HG03460 (cell line): ENCODE results near the gene RNASEH1.

Experiments
- ATAC-seq: cut with Tn5 transposase; IDR thresholded peaks from one replicate; pipeline ENCODE4 v1.9.1; 2021; ENCODE audit not compliant: unreplicated experiment

The RNASEH1 gene

GRCh38 chr2:3563521-3563976 lies 5.4 kb upstream of the RNASEH1 start:
- peak; percentile 50 for ATAC-seq

GRCh38 chr2:3557639-3558204 lies 411 bp downstream of the RNASEH1 start:
- ATAC-seq: peak; percentile 15

DNA sequence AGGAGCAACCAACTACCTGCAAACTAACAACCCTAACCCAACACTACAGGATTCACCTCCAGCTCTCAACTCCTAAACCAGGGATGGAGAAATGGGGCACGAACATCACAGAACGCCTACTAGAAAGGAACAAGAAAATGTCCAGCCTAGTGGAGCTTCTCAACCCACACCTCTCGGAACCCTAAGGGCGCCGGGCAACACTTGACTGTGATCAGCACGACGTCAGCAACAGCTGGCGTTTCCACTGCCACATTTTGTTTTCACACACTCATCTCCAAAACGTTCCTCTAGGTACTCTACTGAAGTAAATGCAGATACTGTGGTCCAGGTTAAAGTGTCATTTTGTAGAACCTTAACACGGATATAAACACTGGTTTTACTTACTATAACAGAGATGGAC lies 4.2 kb downstream of the RNASEH1 start:
- no peak for ATAC-seq

DNA sequence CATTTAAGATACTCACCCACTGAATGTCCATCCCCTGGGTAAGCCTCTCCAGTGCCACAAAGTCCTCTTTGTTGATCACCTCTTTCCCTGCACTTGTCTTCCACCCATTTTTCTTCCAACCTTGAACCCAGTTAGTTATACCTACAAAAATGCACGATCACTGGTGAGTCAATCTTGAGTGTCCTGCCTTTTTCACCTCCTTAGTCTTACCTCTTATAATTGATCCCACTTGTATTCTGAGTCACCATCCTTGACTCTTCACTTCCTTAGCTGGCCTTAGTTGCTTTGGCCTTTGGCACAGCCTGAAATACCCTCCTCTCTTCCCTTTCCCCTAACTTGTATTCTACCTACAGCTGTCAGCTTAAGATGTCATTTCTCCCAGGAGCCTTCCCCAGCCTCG lies 10.2 kb downstream of the RNASEH1 start:
- no peak for ATAC-seq

- ATAC-seq: no peak
Observed at GRCh38 chr2:3545788-3546478, 12.2 kb downstream of the RNASEH1 start.

DNA sequence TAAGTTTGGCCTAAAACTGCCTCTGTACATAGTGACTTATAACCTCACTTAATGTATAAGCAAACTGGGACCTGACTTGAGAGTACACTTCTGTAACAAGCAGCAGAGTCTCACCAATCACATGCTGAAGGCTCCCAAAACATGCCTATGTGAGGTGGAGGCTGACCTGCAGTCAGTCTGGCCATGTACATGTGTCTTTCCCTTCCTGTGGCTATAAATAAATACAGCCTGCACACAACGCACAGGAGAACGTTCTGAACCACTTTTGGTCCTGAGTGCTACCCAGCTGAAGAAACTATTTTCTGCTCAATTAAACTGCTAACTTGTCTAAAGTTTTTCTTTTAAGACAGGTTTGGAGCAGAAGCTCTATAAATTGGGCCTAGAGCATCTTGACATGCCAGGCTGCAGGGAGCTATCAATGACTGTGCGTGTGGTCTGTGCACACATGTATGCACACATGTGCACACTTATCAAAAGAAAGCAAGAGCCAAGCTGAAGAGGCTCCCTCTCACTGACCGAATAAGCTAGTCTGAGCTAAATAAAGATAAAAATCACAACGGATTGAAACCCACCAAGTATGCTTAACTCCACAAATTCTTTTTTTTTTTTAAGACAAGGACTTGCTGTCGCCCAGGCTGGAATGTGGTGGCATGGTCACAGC lies 15.0 kb downstream of the RNASEH1 start:
- no peak for ATAC-seq

- no peak for ATAC-seq
Observed at GRCh38 chr2:3542107-3542506, 16.0 kb downstream of the RNASEH1 start.

DNA sequence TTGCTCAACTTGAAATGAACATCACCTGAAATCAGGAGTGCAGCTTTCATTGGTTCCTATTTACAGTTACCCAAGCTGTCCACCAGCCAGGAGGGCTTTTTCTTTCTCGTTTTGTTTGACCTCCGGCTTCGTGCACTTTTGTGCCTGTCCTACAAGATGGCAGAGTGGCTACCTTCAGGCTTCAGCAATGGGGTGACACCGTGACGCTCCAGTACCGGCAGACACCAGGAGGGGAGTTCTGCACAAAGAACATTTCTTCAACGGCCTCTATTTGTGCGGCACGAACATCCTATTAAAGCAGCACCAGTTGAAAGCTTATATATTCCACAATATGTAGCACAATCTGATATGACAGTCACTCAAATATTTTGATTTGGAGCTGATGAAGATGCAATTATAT lies 18.3 kb downstream of the RNASEH1 start:
- ATAC-seq: no peak

DNA sequence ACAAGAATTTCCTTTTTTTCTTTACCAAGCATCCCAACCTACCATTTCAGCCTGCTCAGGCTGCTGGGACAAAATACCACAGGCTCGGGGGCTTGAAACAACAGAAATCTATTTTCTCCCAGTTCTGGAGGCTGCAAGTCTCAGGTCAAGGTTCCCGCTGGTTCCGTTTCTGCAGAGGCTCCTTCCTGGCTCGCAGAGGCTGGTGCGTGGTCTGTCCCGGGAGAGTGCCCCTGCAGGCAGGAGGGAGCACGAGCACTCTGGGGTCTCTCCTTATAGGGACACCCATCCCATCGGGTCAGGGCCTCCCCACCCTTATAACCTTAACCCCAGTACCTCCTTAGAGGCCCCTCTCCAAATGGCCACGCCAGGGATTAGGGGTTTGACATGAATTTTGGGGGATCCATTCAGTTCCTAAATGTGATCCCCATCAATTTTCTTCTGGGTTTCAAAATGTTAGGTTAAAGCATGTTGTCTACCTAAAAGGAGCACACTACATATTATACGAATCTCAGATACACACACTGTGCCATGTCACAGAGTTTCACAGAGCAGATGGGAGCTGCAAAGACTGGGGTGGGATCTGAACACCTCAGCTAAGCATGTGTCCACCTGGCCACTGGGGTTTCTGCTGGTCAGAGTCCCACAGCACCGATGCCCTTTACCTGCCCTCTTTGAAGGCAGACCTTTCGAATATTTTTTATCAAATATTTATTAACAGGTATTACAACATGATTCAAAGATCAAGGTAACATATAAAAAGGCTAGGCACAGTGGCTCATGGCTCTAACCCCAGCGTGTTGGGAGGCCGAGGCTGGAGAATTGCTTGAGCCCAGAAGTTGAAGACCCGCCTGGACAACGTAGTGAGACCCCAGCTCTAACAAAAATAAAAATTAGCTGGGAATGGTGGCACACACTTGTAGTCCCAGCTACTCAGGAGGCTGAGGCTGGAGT lies 21.2 kb downstream of the RNASEH1 start:
- peak; percentile 58 for ATAC-seq

GRCh38 chr2:3535794-3536681 lies 22.1 kb downstream of the RNASEH1 start:
- ATAC-seq: no peak

DNA sequence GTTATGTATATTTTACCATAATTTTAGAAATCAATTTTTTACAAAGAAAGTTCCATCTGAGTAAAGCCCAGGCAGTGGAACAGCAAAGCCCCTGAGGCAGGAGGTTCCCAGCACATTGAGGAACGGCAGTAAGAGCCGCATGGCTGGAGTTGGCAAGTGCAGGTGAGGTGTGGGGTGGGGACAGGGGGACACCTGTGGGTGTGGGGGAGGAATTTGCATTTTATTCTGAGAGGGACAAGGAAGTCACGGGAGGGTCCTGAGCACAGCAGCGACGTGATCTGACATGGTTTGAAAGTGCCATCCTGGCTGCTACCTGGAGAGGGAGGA lies 22.7 kb downstream of the RNASEH1 start:
- no peak for ATAC-seq

DNA sequence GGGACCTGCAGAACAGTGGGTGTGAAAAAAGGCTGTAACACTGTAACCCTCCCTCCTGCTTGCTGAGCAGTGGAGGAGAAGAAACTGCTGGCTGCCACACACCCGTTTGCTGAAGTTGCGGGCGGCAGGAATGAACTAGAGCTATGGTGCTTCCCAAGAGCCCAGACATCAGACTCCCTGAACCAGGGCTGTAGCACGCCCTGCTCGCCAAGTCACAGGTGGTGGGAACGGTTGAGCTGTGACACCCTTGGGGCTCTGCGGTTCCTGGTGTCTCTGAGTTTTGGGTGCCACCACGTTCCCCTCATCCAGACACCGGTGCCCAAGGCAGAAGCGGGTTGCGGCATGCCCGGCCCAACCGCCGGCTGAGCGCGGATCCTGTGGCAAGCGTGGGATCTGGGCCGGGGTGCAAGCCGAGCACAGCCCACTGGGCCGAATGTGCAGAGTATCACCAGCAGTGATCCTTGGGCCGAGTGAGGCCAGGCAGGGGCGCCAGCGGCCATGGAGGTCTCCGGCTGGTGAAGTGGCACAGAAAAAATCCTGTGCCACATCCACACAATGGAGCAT lies 23.8 kb downstream of the RNASEH1 start:
- no peak for ATAC-seq

DNA sequence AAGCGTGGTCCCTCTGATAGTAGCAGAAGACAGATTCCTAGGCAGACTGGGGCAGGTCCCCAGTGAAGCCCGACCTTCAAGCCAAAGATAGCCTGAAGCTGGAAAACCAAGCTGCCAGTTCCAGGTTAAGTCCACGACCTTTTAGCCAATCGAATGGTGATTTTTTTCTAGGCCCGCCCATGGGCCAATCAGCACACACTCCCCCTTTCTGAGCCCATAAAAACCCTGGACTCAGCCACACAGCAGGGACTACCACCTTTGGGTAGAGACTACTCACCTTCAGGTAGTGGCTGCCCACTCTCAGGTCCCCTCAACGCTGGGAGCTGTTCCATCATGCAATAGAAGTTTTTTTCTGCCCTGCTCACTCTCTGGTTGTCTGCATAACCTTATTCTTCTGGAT lies 24.3 kb downstream of the RNASEH1 start:
- no peak for ATAC-seq

DNA sequence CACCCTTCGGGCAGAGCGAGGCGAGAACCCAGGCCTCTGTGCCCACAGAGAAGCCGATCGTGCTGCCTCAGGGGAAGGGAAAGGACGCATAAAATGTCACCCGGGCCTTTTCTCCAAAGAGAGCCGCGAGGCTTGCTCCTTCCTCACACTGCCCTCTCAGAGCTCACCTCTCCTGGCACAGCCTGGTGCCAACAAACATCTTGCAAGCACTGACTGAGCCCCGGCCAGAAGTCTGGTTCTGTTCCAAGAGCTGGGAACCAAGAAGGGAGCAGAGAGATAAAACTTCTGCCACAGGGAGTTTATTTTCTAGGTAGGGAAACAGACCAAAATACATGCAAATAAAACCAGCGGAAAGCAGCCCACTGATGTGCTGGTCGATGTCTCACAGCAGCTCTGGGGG lies 25.2 kb downstream of the RNASEH1 start:
- ATAC-seq: no peak

- ATAC-seq: no peak
Observed at GRCh38 chr2:3529316-3530025, 28.7 kb downstream of the RNASEH1 start.

GRCh38 chr2:3527886-3528785 lies 30.0 kb downstream of the RNASEH1 start:
- ATAC-seq: no peak

DNA sequence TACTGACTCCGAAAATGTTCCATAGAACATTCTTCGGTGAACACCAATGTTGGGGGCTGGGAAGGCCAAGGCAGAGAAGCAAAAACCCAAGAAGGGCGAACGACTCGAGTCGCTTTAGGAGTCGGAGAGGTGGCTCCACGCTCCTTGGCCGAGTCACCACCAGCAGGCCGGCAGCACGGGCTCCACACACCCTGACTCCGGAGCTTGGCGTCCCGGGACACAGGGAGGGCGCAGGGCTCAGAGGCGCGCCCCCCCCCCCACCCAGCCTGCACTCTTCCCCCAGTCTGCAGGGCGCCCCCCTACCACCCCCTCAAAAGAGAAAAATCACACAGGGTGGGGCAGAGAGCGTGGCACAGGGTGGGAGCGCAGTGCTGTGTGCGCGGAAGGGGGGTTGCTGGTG lies 31.3 kb downstream of the RNASEH1 start:
- ATAC-seq: no peak

DNA sequence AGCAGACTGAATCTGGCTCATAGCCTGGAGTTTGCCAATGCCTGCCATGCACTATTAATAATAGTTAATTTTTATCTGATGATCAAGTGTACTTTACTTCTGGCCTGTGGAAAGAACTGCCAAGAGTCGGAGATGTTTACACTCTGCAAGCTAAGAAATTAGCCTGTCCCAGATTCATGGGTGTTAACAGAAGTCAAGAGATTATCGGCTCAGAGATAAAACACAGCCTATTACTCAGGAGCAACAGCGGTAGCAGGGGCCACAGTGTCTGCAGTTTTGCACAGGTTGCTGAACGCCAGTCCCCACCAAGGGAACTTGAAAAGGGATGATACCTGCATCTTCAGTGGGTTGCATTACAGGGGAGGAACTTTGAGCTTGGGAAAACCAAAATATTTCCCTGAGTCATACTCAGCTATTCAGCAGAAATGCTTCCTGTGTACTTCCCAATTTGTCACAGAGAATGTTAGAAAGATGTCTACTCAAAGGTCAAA lies 34.5 kb downstream of the RNASEH1 start:
- ATAC-seq: no peak
